GM12878 (cell line): ENCODE data around the gene OPTC. TPM values are rescaled to one million over a fixed set of nuclear protein-coding genes. Genes with fewer than 3 reads are reported as not detected.

Experiments used
- ATAC-seq: fragments of 200-7000 bp; cut with Tn5 transposase; 3 replicates; pipeline ENCODE4 v1.9.1; 2020; ENCODE audit warnings: mild to moderate bottlenecking, moderate library complexity
- BruUV-seq: library from RNA; stranded (reverse); fragments of 400-500 nt; replicated peaks from 2 replicates; lab custom pipeline; 2021; lab: Mats Ljungman, UMichigan
- CTCF ChIA-PET: fragments of 300-600 bp; sonication (Branson Sonifier 250); formaldehyde crosslinking; extraction: SDS; loops from one replicate; lab custom pipeline; 2021; ENCODE audit warnings: inconsistent platforms; lab: Yijun Ruan, JAX
- POLR2A ChIA-PET: fragments of 350-600 bp; formaldehyde crosslinking; extraction: SDS; loops from one replicate; lab custom pipeline; 2021; ENCODE audit warnings: inconsistent platforms; lab: Charles Lee
- RAD21 ChIA-PET: fragments of 300-600 bp; sonication (Branson Sonifier 250); formaldehyde crosslinking; loops from one replicate; lab custom pipeline; 2023; ENCODE audit warnings: antibody characterized with exemption; ENCODE audit not compliant: unreplicated experiment; lab: Charles Lee
- SMC1A ChIA-PET: fragments of 300-600 bp; sonication (Branson Sonifier 250); formaldehyde crosslinking; loops from one replicate; lab custom pipeline; 2023; ENCODE audit not compliant: unreplicated experiment, uncharacterized antibody; lab: Charles Lee
- DNase-seq: peaks from one replicate; pipeline ENCODE4 v3.0.0-alpha.2; 2011; ENCODE audit warnings: low read depth, low spot score
- FAIRE-seq: peaks from 3 replicates; lab custom pipeline; 2011; peaks lifted over from hg19 to GRCh38; lab: Jason Lieb, UNC
- H2AFZ ChIP-seq: 2 replicates; pipeline ENCODE4 v1.6.0; 2011; ENCODE audit warnings: low read depth, low read length, control low read depth; ENCODE audit not compliant: control insufficient read depth
- H3K27ac ChIP-seq: 2 replicates; pipeline ENCODE4 v1.5.1; 2011; ENCODE audit warnings: control low read depth; ENCODE audit not compliant: control insufficient read depth, insufficient read depth
- H3K27me3 ChIP-seq, 2 experiments: replicated peaks in 1 of 2; 2 replicates each; pipeline versions ENCODE4 v1.6.0 to v1.6.1; 2011; ENCODE audit warnings: low read length in 1 of 2; ENCODE audit not compliant: control insufficient read depth in 2 of 2, insufficient read depth in 2 of 2
- H3K36me3 ChIP-seq, 2 experiments: 2 replicates each; pipeline ENCODE4 v1.5.1; 2011; ENCODE audit warnings: low read length in 1 of 2; ENCODE audit not compliant: control insufficient read depth in 2 of 2, insufficient read depth in 2 of 2
- H3K4me1 ChIP-seq: 2 replicates; pipeline ENCODE4 v1.6.1; 2011; ENCODE audit warnings: mild to moderate bottlenecking, low read length, moderate library complexity, mixed read lengths; ENCODE audit not compliant: control insufficient read depth, insufficient read depth
- H3K4me2 ChIP-seq: 2 replicates; pipeline ENCODE4 v1.6.0; 2011; ENCODE audit warnings: control low read depth; ENCODE audit not compliant: control insufficient read depth, insufficient read depth
- H3K4me3 ChIP-seq: fragments of 200-600 bp; sonication (generic); 2 replicates; pipeline ENCODE4 v1.5.1; 2016
- H3K79me2 ChIP-seq: 2 replicates; pipeline ENCODE4 v1.6.0; 2011; ENCODE audit warnings: low read length; ENCODE audit not compliant: control insufficient read depth, insufficient read depth
- H3K9ac ChIP-seq: 2 replicates; pipeline ENCODE4 v1.8.0; 2011; ENCODE audit warnings: low read length, control low read depth, mixed read lengths; ENCODE audit not compliant: control insufficient read depth, insufficient read depth
- H3K9me3 ChIP-seq: replicated peaks from 3 replicates; pipeline ENCODE4 v1.5.1; 2011; ENCODE audit warnings: mild to moderate bottlenecking, low read length; ENCODE audit not compliant: control insufficient read depth, insufficient read depth
- H4K20me1 ChIP-seq: 2 replicates; pipeline ENCODE4 v1.6.0; 2011; ENCODE audit not compliant: control insufficient read depth, insufficient read depth
- BHLHE40 ChIP-seq, 2 experiments: fragments of 450-650 bp in 1 of 2; IDR thresholded peaks; 2 replicates each; pipeline ENCODE4 v1.6.1; 2011 to 2017; ENCODE audit warnings: low read depth in 2 of 2, borderline replicate concordance in 1 of 2, improper control_type of control experiment in 1 of 2, low read length in 1 of 2, mild to moderate bottlenecking in 1 of 2
- CHD1 ChIP-seq: IDR thresholded peaks from 2 replicates; pipeline ENCODE4 v1.6.1; 2012; ENCODE audit warnings: low read depth, low read length, improper control_type of control experiment
- IKZF2 ChIP-seq, 2 experiments: fragments of 450-650 bp; IDR thresholded peaks; 2 replicates each; pipeline ENCODE4 v1.6.1; 2017; ENCODE audit warnings: mild to moderate bottlenecking in 2 of 2, moderate library complexity in 2 of 2
- PAX5 ChIP-seq: IDR thresholded peaks from 2 replicates; pipeline ENCODE4 v1.6.1; 2011; ENCODE audit warnings: low read depth, low read length, borderline replicate concordance
- RB1 ChIP-seq: fragments of 450-650 bp; formaldehyde crosslinking; IDR thresholded peaks from 2 replicates; pipeline ENCODE4 v1.6.1; 2017; ENCODE audit warnings: mild to moderate bottlenecking, borderline replicate concordance
- RELA ChIP-seq: fragments of 450-650 bp; IDR thresholded peaks from 2 replicates; pipeline ENCODE4 v1.8.0; 2014; ENCODE audit warnings: borderline replicate concordance; ENCODE audit not compliant: partially characterized antibody
- SIN3A ChIP-seq: IDR thresholded peaks from 2 replicates; pipeline ENCODE4 v1.6.1; 2012; ENCODE audit warnings: low read depth, low read length, improper control_type of control experiment
- SMC3 ChIP-seq: IDR thresholded peaks from 2 replicates; pipeline ENCODE4 v1.6.1; 2011; ENCODE audit warnings: low read length, improper control_type of control experiment, borderline replicate concordance
- ZNF217 ChIP-seq: fragments of 450-650 bp; IDR thresholded peaks from 2 replicates; pipeline ENCODE4 v1.6.1; 2017; ENCODE audit warnings: antibody characterized with exemption, mild to moderate bottlenecking
- ZSCAN29 ChIP-seq: fragments of 450-650 bp; IDR thresholded peaks from 2 replicates; pipeline ENCODE4 v1.6.1; 2017; ENCODE audit warnings: mild to moderate bottlenecking, moderate library complexity
- WGBS: methylation state at CpG from one replicate; pipeline ENCODE4 v1.1.6; 2016; ENCODE audit warnings: low lambda C conversion rate; ENCODE audit not compliant: insufficient replicate concordance, insufficient coverage; ENCODE audit errors: missing lambda C conversion rate; 5-methylcytosine and 5-hydroxymethylcytosine counted together
- in situ Hi-C: fragments of 300-500 bp; cut with MboI; formaldehyde crosslinking; loops from 9 replicates; pipeline ENCODE4 v1.14.3; 2018; ENCODE audit warnings: mixed read lengths
- intact Hi-C: fragments of 100-400 bp; cut with micrococcal nuclease; formaldehyde crosslinking; loops from one replicate; pipeline ENCODE4 v1.14.2; 2022; ENCODE audit not compliant: unreplicated experiment
- polyA plus RNA-seq, 11 experiments: library from polyadenylated mRNA; depleted of rRNA in 4 of 11; unstranded in 6 of 11; stranded (reverse) in 5 of 11; fragments of >200 nt; fragmentation: Nextera tagmentation in 4 of 11; fragmentation: Illumina TruSeq in 1 of 11; extraction: Ambion mirVana in 4 of 11; extraction: Trizol in 1 of 11; gene quantifications; 1 replicate in 1 of 11; 2 replicates in 10 of 11; pipeline versions ENCODE4 v1.2.1 to v1.2.3, GENCODE V29; 2011 to 2016; ENCODE audit warnings: inconsistent platforms in 2 of 11, missing spikeins in 2 of 11, low read depth in 1 of 11
- total RNA-seq, 4 experiments: library from RNA; depleted of rRNA in 3 of 4; stranded (reverse); fragments of >200 nt in 3 of 4; fragmentation: Illumina TruSeq in 1 of 4; extraction: Trizol in 1 of 4; gene quantifications; 2 replicates each; pipeline versions ENCODE4 v1.2.1 to v1.2.3, GENCODE V29; 2013 to 2021
- TF ChIP-seq, protein P1 (sequence below): fragments of 150-350 bp; IDR thresholded peaks from 2 replicates; pipeline ENCODE4 v1.6.1; 2014; ENCODE audit warnings: mild to moderate bottlenecking, low read depth, low read length
- TF ChIP-seq, protein P2 (sequence below): IDR thresholded peaks from 2 replicates; pipeline ENCODE4 v1.6.1; 2012; ENCODE audit warnings: low read depth, low read length, improper control_type of control experiment

The OPTC gene
- total and polyA plus RNA-seq, 10 of the 15 experiments (the other 5 are each of a cell fraction or from before 2014, with no cell fraction given) = not detected

DNA sequence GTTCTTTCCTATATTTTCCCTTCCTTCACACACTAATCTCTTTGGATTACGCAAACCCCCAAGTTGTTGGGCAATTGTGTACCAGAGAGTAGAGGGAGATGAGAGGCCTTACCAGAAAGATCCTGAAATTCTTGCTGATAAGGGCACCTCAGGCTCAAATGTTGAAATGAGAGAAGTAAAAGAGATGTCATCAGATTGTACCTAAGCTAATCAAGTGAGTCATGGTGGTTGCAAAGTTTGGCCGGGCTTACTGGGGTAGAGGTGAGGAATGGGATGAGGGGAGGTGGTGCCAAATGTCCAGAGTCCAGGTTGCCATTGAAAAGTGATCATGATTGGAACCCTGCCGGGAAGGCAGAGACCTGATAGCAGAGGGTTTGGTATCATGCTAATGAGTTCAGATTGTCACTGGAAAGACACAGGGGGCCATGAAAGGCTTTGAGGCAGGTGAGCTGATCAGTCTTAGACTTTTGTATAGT is 43.1 kb downstream of the OPTC start:
- intact Hi-C loops (no loop called here), in situ Hi-C loops (no loop called here)
- Histone ChIP-seq H3K9me3 (no peaks in the 10 kb centered on the region), H3K79me2 (no peaks in the 10 kb centered on the region), H3K4me3 (no peak overlapping the region), H3K27me3 (peaks cover 0 to 2% of the 10 kb centered on the region in 2 experiments; a peak in 3 of 4 replicates), H3K4me2 (no peak overlapping the region), H2AFZ (no peak overlapping the region), H3K27ac (no peak overlapping the region), H3K4me1 (no peaks in the 10 kb centered on the region), H4K20me1 (no peaks in the 10 kb centered on the region), H3K9ac (no peak overlapping the region), H3K36me3 (no peaks in the 10 kb centered on the region)
- ChIA-PET SMC1A (interaction anchor here (0.6 kb wide), 1 partner anchor 28 kb away, joined by 3 read pairs; no protein-coding TSS in a partner anchor), RAD21 (no interaction called here), CTCF (no interaction called here), POLR2A (no interaction called here)
- no peak for DNase-seq
- WGBS = 21% methylated on average over 3 of the region's 3 CpGs
- BruUV-seq = no TSS peak
- ATAC-seq = no peak
- no peak for TF ChIP-seq IKZF2 (IDR thresholded peaks at IDR 0.05)
- TF ChIP-seq BHLHE40 (IDR thresholded peaks at IDR 0.05; ENCODE audit: borderline replicate concordance in 1 of 2, low read depth in 2 of 2, low read length in 1 of 2) = no peak
- TF ChIP-seq, protein P1, sequence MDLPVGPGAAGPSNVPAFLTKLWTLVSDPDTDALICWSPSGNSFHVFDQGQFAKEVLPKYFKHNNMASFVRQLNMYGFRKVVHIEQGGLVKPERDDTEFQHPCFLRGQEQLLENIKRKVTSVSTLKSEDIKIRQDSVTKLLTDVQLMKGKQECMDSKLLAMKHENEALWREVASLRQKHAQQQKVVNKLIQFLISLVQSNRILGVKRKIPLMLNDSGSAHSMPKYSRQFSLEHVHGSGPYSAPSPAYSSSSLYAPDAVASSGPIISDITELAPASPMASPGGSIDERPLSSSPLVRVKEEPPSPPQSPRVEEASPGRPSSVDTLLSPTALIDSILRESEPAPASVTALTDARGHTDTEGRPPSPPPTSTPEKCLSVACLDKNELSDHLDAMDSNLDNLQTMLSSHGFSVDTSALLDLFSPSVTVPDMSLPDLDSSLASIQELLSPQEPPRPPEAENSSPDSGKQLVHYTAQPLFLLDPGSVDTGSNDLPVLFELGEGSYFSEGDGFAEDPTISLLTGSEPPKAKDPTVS = no peak
- TF ChIP-seq SMC3 = no peak
- no peak for TF ChIP-seq RB1
- no peak for TF ChIP-seq CHD1
- no peak for TF ChIP-seq RELA
- TF ChIP-seq, protein P2, sequence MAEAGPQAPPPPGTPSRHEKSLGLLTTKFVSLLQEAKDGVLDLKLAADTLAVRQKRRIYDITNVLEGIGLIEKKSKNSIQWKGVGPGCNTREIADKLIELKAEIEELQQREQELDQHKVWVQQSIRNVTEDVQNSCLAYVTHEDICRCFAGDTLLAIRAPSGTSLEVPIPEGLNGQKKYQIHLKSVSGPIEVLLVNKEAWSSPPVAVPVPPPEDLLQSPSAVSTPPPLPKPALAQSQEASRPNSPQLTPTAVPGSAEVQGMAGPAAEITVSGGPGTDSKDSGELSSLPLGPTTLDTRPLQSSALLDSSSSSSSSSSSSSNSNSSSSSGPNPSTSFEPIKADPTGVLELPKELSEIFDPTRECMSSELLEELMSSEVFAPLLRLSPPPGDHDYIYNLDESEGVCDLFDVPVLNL = no peak
- no peak for TF ChIP-seq ZNF217
- TF ChIP-seq SIN3A = no peak
- no peak for TF ChIP-seq PAX5
- no peak for TF ChIP-seq ZSCAN29
- no peak for FAIRE-seq
